HG03521 (cell line): ENCODE measurements around the gene HCFC1R1.

ENCODE experiments used
- ATAC-seq: cut with Tn5 transposase; IDR thresholded peaks from one replicate; pipeline ENCODE4 v1.9.1; 2021; ENCODE audit warnings: mild to moderate bottlenecking, moderate library complexity; ENCODE audit not compliant: unreplicated experiment

The HCFC1R1 gene

GRCh38 chr16:3004319-3004718 lies 19.4 kb downstream of the HCFC1R1 start:
- ATAC-seq, result peak; percentile 9

GRCh38 chr16:3003582-3004270 lies 20.0 kb downstream of the HCFC1R1 start:
- ATAC-seq, result peak; percentile 95

- ATAC-seq, result no peak
Observed at GRCh38 chr16:3001316-3001715, 22.4 kb downstream of the HCFC1R1 start.

- no peak for ATAC-seq
Observed at GRCh38 chr16:3000540-3000939, 23.2 kb downstream of the HCFC1R1 start.

- no peak for ATAC-seq
Observed at GRCh38 chr16:2999929-3000328, 23.8 kb downstream of the HCFC1R1 start.

- ATAC-seq, result no peak
Observed at GRCh38 chr16:2996298-2996697, 27.4 kb downstream of the HCFC1R1 start.

GRCh38 chr16:2992383-2993081 lies 31.2 kb downstream of the HCFC1R1 start:
- no peak for ATAC-seq

GRCh38 chr16:2991566-2992261 lies 32.0 kb downstream of the HCFC1R1 start:
- ATAC-seq, result no peak

GRCh38 chr16:2990891-2991290 lies 32.9 kb downstream of the HCFC1R1 start:
- ATAC-seq, result no peak

GRCh38 chr16:2988590-2989099 lies 35.1 kb downstream of the HCFC1R1 start:
- ATAC-seq, result no peak

GRCh38 chr16:2987833-2988232 lies 35.9 kb downstream of the HCFC1R1 start:
- ATAC-seq, result no peak

- ATAC-seq, result no peak
Observed at GRCh38 chr16:2987286-2987685, 36.5 kb downstream of the HCFC1R1 start.

GRCh38 chr16:2986623-2987188 lies 37.0 kb downstream of the HCFC1R1 start:
- ATAC-seq, result no peak

GRCh38 chr16:2985893-2986355 lies 37.8 kb downstream of the HCFC1R1 start:
- no peak for ATAC-seq

- ATAC-seq, result no peak
Observed at GRCh38 chr16:2985462-2985861, 38.3 kb downstream of the HCFC1R1 start.

- ATAC-seq, result no peak
Observed at GRCh38 chr16:2983706-2984136, 40.0 kb downstream of the HCFC1R1 start.

GRCh38 chr16:2982402-2982801 lies 41.3 kb downstream of the HCFC1R1 start:
- no peak for ATAC-seq

- ATAC-seq, result no peak
Observed at GRCh38 chr16:2981899-2982250, 41.9 kb downstream of the HCFC1R1 start.

GRCh38 chr16:2981177-2981898 lies 42.4 kb downstream of the HCFC1R1 start:
- no peak for ATAC-seq
